Measurements from ENCODE around the gene LPP.
A peak's percentile ranks its signal among the peaks of the same experiment; 100 is the strongest.

The LPP gene

DNA sequence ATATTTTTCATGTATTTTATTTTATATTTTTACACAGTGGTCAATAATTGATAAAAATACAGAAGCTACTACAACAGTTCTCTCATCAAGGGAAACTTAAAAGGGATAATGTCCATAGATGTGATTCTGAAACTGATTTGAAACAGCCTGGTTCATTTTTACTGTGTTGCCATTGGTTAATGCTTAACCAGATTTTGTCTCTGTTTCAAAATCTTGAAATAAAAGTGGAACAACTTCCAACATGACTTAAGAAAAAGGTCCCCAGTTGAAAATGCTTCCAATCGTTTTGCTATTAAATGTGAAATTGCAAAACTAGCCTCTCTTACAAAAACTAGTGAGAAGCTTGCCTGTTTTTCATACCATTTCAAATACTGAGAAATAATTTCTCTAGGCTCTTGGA, 240.7 kb downstream of the LPP start:
- no peak for DNase-seq
- intact Hi-C loops (cut with DNase I): no loop called here

DNA sequence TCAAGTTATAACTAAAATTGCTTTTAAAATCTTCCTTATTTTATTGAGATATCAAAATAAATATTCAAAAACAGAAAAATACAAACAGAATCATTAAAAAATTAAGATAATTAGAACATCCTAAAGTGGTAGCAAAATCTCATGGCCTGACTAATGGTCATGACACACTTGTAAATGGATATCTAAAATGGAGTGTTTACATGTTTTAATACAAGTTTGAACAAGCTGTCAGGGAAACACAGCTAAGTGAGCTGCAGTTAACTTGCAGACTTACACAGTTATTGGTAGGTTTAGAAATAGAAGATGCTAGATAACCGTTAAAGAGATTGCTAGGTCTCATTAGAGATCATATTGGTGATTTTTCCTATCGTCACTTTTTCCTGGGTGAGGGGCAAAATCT, 242.3 kb downstream of the LPP start:
- no peak for DNase-seq
- intact Hi-C loops (cut with DNase I): no loop called here

DNA sequence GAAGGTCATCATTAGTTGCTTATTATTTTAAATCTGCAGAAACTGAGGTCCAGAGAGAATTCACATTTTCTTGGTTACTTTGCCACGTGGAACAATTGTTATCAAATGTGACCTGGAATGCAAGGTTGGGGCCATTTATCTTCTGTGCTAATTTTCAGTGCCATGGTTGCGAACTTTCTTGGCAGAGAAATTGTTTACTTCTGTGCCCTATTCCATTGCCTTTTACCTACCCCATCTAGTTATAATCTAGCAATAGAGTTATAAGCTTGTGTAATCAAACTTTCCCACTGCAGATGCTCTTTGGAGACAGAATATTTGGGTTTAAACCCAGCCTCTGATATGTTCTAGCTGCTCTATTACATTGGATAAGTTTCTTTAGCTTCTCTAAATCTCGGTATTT, 242.9 kb downstream of the LPP start:
- intact Hi-C loops (cut with DNase I): no loop called here
- DNase-seq: no peak

DNA sequence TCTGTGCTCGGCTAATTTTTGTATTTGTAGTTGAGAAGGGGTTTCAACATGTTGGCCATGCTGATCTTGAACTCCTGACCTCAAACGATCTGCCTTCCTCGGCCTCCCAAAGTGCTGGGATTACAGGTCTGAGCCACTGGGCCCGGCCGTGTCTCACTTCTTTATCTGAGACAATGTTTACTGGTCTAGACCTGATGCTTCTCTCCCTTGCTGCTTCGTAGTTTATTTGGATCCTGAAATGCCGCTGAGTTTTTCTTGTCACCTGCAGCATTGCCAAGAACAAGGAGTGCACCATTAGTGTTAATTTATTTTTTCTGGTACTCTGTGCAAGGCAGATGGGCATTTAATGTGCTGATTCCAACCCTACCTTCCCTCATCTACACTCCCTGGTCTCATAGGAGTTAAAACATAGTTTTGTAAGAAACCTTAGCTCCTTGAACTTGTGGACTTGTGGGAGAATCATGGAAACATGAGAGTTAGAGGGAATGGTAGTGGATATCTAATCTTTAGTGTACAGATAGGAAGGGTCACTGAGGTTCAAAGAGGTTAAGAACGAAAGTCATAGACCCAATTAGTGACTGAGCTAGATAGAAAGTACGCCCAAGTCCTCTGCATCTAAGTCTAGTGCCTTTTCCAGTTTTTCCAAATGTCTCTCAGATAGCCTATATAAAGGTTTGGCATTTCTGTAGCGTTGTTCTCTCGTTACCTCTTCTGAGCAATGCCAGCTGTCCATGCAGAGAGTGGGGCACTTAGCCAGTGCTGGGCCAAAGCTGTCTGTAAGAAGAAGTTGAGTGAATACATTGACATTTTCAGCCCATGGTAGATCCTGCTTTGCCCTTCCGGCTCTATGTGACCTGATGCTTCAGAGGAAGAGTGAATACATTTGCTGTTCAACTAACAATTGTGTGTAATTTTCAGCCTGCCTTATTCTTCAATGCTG, 244.1 kb downstream of the LPP start:
- DNase-seq: no peak
- intact Hi-C loops (cut with DNase I): no loop called here

DNA sequence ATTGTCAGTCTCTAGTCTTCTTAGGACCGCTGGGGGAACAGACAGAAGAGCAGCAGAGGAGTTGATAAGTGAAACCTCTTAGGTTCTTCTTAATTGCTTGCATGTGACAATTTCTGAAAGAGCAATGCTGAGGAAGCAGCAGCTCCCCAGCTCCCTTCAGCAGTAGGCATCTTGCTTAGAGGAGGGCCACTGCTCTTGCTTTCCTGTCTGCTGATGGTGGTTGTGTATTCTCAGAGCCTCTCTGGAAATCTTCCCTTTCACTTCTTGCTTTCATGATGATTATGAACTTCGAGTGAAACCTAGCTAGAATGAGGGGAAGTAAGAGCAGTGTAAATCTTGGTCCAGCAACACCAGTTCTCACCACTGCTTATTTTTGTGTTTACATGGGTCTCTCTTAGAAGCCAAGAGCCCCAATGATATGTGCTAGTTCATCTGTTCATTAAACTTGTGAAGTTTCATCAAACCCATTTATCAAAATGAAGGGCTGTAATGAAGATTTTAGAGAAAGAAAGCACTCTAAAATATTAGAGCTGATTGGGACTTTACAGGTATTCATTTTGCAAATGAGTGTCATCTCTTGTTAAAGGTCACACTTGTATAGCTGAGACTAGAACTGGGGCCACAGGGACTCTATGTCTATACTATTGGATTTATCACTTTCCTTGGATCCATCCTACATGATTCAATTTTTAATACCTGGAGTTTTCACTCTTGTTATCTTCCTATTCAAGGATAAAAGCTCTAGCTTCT, 246.7 kb downstream of the LPP start:
- peak in 4 of 42 donors; percentile 10 to 16 (median 12) for DNase-seq
- intact Hi-C loops (cut with DNase I): no loop called here

DNA sequence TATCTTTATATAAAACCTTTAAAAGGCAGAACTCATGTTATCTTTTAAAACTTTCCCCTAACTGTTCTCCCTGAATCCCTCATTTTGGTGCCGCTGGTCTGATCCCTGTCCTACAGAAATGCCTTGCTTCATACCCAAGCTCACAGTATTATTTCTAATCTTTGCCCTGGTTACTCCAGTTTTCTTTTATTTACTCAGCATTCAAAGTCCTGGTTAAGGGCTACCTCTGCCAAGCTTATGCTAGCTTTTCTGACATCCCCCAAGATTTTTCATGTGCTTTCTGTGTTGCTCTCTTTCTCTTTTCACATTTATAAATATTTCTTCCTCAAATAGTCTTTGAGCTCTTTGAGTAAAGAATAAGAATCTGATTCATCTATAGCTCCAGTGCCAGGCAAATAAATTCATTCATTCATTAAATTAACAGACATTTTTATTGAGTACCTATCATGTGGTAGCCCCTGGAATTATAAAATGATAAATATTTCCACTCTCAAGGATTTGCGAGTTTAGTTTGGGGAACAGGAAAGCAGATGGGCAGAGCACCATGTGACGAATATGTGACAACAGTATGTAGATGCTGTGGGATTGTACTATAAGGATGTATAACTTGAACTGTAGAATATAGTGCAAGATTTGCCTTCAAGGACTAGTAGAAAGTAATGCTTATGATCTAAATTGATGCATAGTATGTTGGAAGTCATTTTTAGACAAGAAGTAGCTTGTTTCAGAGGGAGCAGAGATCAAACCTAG, 247.5 kb downstream of the LPP start:
- intact Hi-C loops (cut with DNase I): no loop called here
- DNase-seq: no peak

DNA sequence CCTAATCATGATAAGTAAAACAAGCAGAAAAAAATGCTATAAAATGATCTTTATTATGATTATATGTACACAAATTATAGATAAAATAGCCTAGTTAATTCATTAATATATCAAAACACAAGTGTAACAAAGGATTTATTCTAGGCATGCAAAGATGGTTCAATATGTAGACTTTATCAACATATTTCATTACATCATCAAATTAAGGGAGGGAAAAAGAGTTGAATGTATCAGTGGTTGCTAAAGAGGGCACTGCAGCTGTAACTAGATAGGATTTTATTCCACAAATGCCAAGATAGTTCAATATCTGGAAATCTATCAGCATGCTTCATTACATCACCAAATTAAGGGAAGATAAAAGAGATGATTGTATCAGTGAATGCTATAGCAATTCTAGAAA, 248.3 kb downstream of the LPP start:
- DNase-seq: no peak
- intact Hi-C loops (cut with DNase I): no loop called here

DNA sequence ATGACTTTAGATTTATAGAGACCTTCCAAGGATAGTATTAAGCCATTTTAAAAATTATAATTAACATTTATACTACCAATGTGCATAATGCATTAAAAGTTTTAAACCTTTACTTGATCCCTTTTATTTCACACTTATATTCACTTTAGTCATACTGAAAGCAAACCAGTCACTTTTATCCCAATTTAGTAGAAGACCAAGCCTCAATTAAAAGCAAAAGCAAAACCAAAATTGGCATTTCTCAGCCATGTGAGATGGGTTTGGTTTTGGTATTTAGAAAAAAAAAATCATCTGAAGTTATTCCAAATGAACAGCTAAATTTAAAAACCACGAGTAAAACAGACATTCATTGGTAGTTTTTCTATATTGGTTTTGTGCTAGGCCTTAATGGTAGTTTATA, 249.4 kb downstream of the LPP start:
- intact Hi-C loops (cut with DNase I): no loop called here
- no peak for DNase-seq

DNA sequence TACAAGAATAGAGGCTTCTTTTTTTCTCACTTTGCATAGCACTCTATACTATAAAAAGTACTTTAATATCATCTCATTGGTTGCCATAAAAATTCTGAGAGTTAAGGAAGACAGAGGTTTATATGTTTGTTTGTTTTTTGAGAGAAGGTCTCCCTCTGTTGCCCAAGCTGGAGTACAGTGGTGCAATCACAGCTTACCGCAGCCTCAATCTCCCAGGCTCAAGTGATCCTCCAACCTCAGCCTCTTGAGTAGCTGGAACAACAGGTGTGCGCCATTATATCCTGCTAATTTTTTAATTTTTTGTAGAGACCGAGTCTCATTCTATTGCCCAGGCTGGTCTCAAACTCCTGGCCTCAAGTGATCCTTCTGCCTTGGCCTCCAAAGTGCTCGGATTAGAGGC, 250.2 kb downstream of the LPP start:
- intact Hi-C loops (cut with DNase I): no loop called here
- no peak for DNase-seq

DNA sequence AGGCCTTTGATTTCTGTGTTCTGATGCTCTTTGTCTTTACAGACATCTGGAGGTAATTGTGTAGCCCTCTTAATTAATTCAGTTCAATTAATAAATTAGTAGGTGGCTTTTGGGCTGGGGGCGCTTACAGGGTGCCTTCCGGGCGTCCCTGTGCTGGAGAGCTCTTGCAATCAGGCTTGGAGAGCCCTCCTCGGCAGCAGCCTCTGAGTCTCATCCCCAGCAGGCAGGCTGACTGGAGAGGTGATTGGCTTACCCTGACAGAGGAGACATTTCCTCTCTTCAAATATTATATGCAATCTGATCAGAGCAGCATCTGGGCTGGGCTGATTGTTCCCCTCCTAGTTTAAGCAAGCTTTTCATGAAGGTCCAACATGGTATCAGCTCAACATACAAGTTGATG, 250.7 kb downstream of the LPP start:
- DNase-seq: peak in 1 of 42 donors; percentile 9
- intact Hi-C loops (cut with DNase I): no loop called here

DNA sequence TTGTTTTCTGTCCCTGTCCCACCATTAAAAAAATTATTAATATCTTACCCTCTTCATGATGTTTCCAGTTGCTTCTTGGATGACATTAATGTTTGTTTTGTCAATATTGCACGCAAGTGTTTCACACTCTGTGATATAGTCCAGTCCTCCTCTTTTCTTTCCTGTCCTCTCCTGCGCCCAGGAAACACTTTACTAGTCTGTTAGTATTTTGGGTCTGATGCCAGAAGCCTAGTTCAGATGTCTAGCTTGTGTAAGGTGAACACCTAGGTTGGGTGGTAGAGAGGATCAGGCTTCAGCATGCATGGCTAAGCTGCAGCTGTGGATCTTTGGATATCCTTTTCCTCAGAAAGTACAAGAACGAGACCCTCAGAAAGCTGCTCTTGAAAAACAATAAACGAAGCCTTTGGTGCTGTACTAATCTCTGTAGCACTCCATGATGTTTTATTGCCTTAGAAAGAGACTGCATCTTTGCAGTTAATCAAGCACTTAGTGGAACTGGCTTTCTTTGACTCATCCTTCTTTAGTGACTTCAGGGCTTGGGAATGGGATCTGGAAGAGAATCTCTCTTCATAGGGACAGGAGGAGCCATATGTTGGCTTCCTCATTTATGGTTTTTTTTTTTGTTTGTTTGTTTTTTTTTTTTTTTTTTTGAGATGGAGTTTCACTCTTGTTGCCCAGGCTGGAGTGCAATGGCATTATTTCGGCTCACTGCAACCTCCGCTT, 253.4 kb downstream of the LPP start:
- DNase-seq: no peak
- intact Hi-C loops (cut with DNase I): no loop called here

DNA sequence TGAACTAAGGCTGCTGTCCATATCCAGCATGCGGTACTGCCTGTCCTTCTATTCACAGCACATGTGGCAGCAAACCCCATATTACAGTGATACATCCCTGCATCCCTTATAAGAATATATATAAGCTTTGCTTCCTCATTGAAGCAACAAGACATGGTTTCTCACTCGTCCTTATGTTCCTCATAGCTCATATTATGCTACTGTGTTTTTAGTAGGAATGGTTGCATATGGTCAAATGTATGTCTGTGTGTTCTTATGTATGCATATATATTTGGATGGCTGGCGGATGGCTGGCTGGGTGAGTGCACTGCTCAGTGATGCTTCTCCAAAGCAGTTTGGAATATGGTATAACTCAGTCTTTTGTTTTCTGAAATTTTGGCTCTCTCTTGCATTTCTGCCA, 254.9 kb downstream of the LPP start:
- DNase-seq: no peak
- intact Hi-C loops (cut with DNase I): no loop called here

DNA sequence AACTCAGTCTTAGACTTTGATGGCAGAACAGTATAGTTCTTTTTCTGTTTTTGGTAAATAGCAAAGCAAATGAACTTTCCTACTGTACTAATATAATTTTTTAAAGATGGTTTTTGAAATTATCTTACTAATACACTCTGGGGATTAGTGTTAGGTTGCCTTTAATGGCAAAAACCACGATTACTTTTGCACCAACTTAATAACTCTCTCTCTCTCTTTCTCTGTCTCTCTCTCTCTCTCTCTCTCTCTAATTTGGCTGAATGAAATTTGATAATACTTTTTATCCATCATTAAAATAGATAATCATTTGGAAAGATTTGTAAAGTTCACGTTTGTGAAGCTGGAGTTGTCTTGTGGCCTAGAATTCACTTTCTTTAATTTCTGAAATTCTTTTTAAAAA, 257.8 kb downstream of the LPP start:
- intact Hi-C loops (cut with DNase I): no loop called here
- no peak for DNase-seq

DNA sequence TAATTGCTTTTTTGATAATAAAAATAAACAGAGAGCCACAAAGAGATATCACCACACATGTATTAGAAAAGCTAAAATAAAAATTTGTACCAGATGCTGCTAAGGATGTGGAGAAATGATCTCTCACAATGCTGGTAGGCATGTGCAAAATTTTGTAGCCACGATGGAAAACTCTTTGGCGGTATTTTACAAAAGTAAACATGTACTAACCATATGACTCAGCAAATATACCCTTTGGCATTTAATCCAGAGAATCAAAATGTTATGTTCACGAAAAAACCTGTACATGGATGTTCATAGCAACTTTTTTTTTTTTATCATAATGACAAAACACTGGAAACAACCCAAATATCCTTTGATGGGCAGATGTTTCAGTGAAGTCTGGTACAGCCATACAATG, 261.2 kb downstream of the LPP start:
- DNase-seq: no peak
- intact Hi-C loops (cut with DNase I): no loop called here

DNA sequence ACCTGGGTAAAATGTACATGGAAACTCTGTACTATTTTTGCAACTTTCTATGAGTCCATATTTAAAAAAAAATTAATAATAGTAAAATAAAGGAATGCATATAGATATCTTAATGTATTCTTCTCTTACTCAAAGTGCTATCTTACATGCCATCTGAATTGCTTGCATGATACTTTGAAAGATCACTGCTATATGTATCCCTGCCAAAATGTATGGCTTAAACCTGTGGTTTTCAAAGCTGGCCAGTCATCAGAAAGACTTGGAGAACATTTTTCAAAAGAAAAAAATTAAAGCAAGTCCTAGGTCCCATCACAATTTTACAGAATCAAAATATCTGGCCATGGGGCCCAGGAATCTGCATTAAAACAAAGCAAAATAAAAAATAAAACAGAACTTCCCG, 262.1 kb downstream of the LPP start:
- intact Hi-C loops (cut with DNase I): no loop called here
- DNase-seq: no peak

DNA sequence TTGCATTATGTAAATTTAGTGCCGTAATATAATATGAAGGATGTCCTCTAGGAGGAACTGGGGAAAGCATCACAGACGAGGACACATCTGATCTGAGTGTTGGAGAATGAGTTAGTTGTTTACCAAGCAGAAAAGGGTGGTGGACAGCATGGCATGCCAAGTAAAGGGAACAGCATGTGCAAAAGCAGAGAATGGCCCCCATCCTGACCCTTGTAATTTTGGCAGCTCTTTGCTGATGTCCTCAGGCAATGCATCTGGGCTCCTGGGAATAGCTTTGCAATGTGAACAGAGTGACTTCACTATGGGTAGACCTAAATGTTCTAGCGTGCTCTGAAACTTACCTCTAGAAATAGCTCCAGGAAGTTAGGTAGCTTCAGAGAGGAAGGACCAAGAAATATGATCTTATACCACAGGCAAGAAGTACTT, 263.3 kb downstream of the LPP start:
- no peak for DNase-seq
- intact Hi-C loops (cut with DNase I): no loop called here

DNA sequence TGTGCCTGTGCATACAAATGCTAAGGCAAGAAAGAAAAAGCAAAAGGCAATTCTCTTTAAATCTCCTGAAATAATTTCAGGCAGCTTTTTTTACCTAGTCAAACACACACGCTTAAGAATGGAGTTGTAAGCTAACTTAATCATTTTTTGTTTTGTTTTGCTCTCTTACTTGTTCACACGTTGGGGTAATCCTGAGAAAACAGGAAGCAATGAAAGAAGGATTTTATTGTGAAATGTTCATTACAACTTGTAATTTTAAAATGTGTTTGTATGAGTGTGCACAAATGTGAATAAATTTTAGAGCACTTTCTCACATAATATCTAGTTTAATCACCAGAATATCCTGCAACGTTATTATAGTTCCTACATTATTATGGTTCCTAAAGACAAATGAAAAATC, 263.8 kb downstream of the LPP start:
- DNase-seq: no peak
- intact Hi-C loops (cut with DNase I): no loop called here

DNA sequence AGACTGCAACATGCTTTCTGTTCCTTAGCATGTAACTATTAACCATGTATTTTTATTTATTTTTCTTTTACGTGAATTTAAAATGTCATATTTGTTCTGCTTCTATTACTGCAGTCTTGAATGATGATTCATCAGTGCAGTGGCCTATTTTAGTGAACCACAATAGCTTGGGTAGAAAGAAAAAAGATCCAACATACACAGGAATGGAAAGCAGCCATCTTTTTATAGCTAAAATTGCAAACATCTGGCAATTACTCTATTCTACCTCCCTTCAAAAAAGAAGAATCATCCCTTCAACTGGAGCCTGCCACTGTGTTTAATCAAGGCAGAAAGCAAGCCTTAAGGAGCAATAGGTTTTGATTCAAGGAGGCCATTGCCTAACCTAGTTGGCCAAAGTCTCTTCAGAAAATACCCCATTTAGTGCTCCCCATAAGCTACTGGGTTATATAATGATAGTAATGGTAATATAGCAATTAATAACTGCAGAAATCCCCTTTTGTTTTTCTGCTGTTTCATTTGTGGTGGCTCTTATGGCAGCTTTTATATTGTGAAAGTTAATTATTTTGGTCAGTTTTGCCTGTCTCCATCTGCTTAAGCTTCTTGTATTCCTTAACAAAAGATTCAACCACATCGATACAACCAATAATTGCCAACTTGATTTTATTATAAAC, 267.3 kb downstream of the LPP start:
- intact Hi-C loops (cut with DNase I): no loop called here
- no peak for DNase-seq

All from head of caudate nucleus (tissue), 42 donors.